Measurements from ENCODE around the gene ABCB6.

ABCB6 gene

DNA sequence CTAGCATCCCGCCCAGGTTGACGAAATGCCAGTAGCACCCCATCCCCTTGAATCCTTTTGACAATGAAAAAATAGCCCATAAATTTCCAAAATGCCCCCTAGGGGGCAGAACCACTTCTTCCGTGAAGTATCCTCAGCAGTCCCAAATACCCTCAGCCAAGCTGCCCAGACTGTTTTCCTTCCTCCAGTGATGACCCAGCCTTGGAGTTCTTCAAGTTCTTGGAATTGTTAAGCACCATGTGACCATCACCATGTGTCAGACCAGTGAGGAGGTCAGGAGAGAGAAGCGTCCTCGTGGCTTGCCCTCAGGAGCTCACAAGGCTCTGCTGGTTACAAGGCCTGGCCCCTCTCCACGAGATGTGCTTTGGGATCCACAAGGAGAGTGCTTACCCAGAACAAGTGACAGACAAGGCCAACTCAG, 47.5 kb downstream of the ABCB6 start:
- in situ Hi-C loops (cut with MboI; ENCODE audit: low sequenced_read_pairs): no loop called here

DNA sequence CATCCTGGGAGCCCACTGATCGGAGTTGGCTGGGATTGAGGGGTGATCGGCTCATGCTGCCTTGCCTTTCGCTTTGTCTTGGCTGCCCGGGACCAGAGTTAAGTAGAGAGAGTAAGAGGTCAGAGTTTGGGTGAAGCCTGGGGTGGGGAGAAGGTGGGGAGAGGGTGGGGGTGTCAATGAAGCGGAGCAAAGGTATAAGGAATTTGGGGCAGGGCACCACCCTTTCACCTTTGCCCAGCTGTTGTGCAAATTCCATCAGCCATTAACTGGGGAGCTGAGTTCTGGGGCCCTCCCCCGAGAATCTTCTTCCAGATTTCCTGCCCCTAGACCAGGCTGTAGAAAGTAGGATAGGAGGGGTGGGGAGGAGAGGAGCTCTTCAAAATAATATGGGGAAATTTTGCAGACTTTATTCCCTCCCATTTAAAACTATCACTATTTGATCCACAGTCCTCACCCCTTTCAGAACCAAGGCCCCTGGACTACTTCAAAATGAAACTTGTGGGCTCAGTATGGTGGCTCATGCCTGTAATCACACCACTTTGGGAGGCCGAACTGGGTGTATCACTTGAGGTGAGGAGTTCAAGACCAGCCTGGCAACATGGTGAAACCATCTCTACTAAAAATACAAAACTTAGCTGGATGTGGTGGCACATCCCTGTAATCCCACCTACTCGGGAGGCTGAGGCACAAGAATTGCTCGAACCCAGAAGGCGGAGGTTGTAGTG, 48.7 kb downstream of the ABCB6 start, which contains the start of gene SLC23A3:
TSS of gene SLC23A3 (minus strand) at position 100 of the 725 bp plus-strand sequence. CDS start at position 55, 45 bp downstream.
- in situ Hi-C loops (cut with MboI; ENCODE audit: low sequenced_read_pairs): no loop called here

DNA sequence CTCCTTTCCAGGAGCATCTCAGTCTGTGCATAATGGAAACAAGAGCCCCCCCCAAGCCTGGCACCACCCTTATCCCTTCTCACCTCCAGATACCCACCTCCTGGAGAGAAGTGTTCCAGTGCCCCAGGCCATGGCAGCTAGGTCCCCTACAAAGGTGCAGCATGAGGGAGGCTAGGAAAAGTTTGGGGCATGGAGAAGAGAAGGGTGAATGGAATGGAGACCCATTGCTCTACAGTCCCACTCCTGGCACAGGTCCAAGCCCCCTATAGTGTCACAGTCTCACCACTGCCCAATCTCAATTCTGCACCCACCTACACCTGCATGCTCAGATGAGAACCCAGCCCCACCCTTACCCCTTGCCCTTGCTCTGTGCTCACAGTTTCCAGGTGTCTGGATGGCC, 49.8 kb downstream of the ABCB6 start:
- in situ Hi-C loops (cut with MboI; ENCODE audit: low sequenced_read_pairs): no loop called here

DNA sequence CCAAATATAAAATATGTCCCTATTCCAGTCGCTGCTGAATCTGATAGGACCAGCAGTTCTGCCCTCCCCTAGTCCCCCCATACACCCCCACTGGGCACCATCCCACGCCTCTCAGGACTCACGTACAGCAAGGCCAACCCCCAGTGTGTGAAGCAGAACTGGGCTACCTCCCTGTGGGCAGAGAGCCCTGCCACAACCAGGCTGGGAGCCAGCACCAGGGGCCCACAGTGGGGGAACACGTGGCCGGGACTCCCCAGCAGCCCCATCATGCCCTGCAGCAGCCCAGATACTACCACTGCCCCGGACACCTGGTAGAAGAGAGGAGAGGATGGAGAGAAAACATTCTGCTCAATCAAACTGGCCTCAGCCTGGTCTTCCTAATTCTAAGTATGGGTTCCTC, 50.2 kb downstream of the ABCB6 start:
- in situ Hi-C loops (cut with MboI; ENCODE audit: low sequenced_read_pairs): no loop called here

DNA sequence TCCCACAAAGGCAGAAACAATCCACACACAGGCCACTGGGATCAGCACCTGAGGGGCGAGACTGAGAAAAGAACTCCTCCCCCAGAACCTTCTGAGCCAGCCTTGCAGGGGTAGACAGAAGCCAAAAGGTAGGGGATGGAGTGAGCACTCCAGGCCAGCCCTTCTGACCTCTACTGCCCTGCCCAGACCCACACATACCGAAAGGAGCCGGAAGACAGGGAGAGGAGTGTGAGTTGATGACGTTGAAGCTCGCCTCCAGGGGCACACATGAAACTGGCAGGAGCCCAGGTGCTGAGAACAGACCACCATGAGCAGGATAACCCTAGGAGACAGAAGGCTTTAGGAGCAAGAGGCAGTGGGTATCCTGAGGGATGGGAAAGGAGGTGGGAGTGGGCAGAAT, 50.8 kb downstream of the ABCB6 start:
- in situ Hi-C loops (cut with MboI; ENCODE audit: low sequenced_read_pairs): no loop called here

DNA sequence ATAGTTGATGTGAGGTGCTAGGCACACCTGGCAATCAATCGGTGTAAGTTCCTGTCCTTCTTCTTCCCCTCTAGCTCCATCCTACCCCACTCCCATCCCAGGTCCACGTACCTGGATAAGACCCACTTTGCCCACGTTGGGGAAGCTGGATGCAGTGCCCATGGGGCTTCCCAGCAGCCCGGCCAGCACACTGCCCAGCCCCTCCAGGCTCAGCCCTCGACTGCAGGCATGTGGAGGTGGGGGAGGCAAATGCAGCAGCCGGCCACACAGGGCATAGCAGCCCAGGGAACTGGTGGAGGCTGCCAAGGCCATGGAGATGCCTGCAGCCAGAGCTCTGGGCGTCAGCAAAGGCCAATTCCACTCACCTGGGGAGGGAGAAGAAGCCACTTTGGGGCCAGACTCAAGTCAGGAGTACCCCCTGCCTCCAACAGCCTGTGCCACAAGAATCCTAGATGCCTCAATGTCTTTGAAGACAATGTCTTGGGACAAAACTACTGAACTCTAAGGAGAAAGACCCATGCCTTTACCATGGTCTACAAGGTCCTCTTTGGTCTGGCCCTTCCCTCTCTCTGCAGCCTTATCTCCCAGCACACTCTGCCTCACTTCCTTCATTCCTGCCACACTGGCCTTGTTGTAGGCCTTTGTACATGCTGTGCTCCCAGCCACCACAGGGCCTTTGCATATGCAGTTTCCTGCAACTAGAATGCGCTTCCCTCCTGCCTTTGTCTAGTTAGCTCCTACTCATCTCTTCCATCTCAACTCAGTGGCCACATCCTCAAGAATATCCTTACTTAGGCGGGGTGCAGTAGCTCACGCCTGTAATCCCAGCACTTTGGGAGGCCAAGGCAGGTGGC, 53.5 kb downstream of the ABCB6 start:
- in situ Hi-C loops (cut with MboI; ENCODE audit: low sequenced_read_pairs): no loop called here

DNA sequence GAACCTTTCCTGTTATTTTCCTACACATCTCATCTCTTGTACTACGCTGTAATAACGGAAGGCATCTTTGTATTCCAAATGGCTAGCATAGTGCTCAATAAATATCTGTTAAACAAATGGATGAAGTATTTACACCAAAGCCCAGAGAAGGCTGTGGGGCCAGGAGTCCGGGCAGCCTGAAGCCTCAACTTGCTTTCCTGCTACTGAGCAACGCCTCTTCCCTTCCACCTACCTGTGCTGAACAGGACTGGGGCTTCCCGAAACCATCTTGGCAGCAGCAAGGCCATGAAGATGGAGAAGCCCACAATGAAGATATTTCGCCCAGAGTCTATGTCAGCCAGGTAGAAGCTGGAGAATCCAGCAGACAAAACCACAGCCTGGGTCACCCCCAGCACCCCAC, 55.6 kb downstream of the ABCB6 start:
- in situ Hi-C loops (cut with MboI; ENCODE audit: low sequenced_read_pairs): no loop called here

DNA sequence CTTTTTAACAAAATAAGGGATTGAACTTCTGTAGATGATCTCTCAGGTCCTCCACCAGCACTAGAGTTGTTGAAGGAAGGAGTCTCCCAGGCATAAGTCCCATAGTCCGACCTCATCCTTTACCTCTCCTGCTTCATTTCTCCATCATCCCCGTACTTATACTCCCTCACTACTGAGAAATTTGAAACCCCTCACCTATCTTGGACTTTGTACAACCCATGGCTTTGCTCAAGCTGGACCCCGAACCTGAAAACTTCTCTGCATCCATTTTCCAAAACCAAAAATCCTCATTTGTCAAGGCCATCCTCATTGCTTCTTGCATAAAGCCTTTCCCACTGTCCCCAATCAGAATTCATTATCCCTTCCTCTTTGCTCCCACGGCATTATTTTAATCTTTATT, 57.7 kb downstream of the ABCB6 start:
- in situ Hi-C loops (cut with MboI; ENCODE audit: low sequenced_read_pairs): no loop called here

DNA sequence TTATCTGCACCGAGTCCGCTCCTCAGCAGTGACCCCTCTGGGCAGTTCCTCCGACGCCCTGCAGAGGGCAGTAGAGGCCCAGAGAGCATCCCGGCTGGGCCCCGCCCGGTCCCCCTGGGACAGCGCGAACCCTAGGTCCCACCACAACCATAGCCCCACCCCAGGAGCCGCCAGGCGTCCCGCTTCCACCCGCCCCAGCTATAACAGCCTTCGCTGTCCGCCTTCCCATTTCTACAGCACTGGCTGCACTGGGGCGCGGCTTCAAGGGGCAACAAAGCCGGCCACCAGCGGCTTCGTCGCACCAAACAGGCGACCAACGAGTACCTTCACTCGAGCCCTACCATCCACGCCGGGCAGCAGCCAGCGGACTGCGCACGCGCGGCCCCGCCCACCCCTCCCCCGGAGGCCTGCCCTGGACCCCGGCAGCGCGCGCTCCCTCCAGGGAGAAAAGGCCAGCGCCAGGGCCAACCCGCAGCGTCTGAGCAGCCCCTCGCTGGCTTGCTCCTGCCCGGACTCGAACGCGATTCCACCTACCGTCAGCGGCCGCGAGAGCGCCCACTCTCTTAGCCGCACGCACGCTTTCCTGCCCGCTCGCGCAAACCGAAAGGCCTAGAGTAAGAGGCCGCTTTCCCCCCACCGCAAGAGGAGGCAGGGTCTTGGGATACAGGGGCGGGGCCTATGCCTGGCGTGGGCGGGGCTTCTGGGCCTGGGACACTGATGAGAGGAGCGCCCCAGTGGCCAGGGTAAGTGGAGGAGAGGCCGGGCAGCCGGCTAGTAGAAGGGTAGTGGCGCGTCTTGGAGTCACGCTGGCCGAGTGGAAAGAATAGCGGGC, 58.4 kb downstream of the ABCB6 start, which contains the start of gene NHEJ1:
TSS of gene NHEJ1 (minus strand) at position 630 of the 832 bp plus-strand sequence. CDS start 2,453 bp downstream, outside the sequence.
- in situ Hi-C loops (cut with MboI; ENCODE audit: low sequenced_read_pairs): no loop called here
